HCT116 (cell line): ENCODE results near the gene NCOR1. TPM values are rescaled to one million over a fixed set of nuclear protein-coding genes. Genes with fewer than 3 reads are reported as not detected.

Experiments
- ATAC-seq: fragments of 200-7000 bp; cut with Tn5 transposase; 2 replicates; pipeline ENCODE4 v1.9.1; 2020; ENCODE audit warnings: mild to moderate bottlenecking, moderate library complexity
- BruUV-seq: library from RNA; stranded (reverse); fragments of 400-500 nt; replicated peaks from 2 replicates; lab custom pipeline; 2021; lab: Mats Ljungman, UMichigan
- CTCF ChIA-PET: fragments of 300-600 bp; sonication (Branson Sonifier 250); formaldehyde crosslinking; loops from one replicate; lab custom pipeline; 2021; ENCODE audit warnings: antibody characterized with exemption; lab: Charles Lee
- POLR2A ChIA-PET: fragments of 300-600, 350-600 bp; sonication (Branson Sonifier 250); formaldehyde crosslinking; loops from one replicate; lab custom pipeline; 2021; ENCODE audit warnings: antibody characterized with exemption; lab: Charles Lee
- RAD21 ChIA-PET, 2 experiments: fragments of 300-600 bp; sonication (Branson Sonifier 250); formaldehyde crosslinking; loops; one replicate each; lab custom pipeline; 2023; ENCODE audit warnings: low total read pairs in 2 of 2; ENCODE audit not compliant: uncharacterized antibody in 2 of 2, unreplicated experiment in 2 of 2, low non-redundant PET in 1 of 2; lab: Charles Lee
- DNase-seq: peaks from one replicate; pipeline ENCODE4 v3.0.0-alpha.2; 2010; ENCODE audit warnings: low read depth, low spot score
- H2AFZ ChIP-seq: fragments of 200-600 bp; shearing (Covaris generic), sonication (generic); 2 replicates; pipeline ENCODE4 v1.6.1; 2017; ENCODE audit warnings: low read depth, mixed run types, mixed read lengths, antibody characterized with exemption, low read length; ENCODE audit not compliant: poor library complexity, severe bottlenecking
- H3K27ac ChIP-seq: 2 replicates; pipeline ENCODE4 v1.5.1; 2012; ENCODE audit warnings: low read depth, low read length
- H3K27me3 ChIP-seq: fragments of 200-600 bp; sonication (generic); 2 replicates; pipeline ENCODE4 v1.6.1; 2016; ENCODE audit warnings: mixed run types, low read length, mixed read lengths; ENCODE audit not compliant: insufficient read depth
- H3K36me3 ChIP-seq, 2 experiments: fragments of 200-500 bp in 1 of 2; fragments of 200-600 bp in 1 of 2; sonication (Bioruptor generic) in 1 of 2; sonication (generic) in 1 of 2; 2 replicates each; pipeline versions ENCODE4 v1.5.1 to v1.6.1; 2014 to 2016; ENCODE audit warnings: low read length in 2 of 2, inconsistent platforms in 1 of 2, mixed read lengths in 1 of 2, mixed run types in 1 of 2; ENCODE audit not compliant: insufficient read depth in 2 of 2, control insufficient read depth in 1 of 2
- H3K4me1 ChIP-seq, 2 experiments: fragments of 200-600 bp in 1 of 2; sonication (generic) in 1 of 2; 2 replicates each; pipeline versions ENCODE4 v1.5.1 to v1.6.1; 2012 to 2017; ENCODE audit warnings: low read length in 2 of 2, inconsistent platforms in 1 of 2, mild to moderate bottlenecking in 1 of 2, mixed read lengths in 1 of 2, mixed run types in 1 of 2, moderate library complexity in 1 of 2; ENCODE audit not compliant: insufficient read depth in 2 of 2, control insufficient read depth in 1 of 2
- H3K4me2 ChIP-seq: fragments of 200-600 bp; sonication (generic); 2 replicates; pipeline ENCODE4 v1.6.1; 2017; ENCODE audit warnings: mixed run types, low read length, mixed read lengths
- H3K4me3 ChIP-seq, 2 experiments: fragments of 200-600 bp in 1 of 2; sonication (generic) in 1 of 2; replicated peaks in 1 of 2; 2 replicates each; pipeline ENCODE4 v1.5.1; 2011 to 2016; ENCODE audit warnings: low read length in 2 of 2, control low read depth in 1 of 2, low read depth in 1 of 2, mild to moderate bottlenecking in 1 of 2, mixed read lengths in 1 of 2, mixed run types in 1 of 2
- H3K79me2 ChIP-seq: fragments of 200-600 bp; sonication (generic); 2 replicates; pipeline ENCODE4 v1.6.1; 2017; ENCODE audit warnings: mild to moderate bottlenecking, mixed run types, low read length, moderate library complexity, mixed read lengths; ENCODE audit not compliant: insufficient read depth
- H3K9ac ChIP-seq: fragments of 200-600 bp; sonication (generic); 2 replicates; pipeline ENCODE4 v1.6.1; 2016; ENCODE audit warnings: low read length, mixed read lengths
- H3K9me2 ChIP-seq: fragments of 200-600 bp; sonication (generic), shearing (Covaris generic); 2 replicates; pipeline ENCODE4 v1.6.1; 2017; ENCODE audit warnings: mixed run types, mild to moderate bottlenecking, moderate library complexity; ENCODE audit not compliant: insufficient read depth
- H3K9me3 ChIP-seq, 2 experiments: fragments of 200-500 bp in 1 of 2; fragments of 200-600 bp in 1 of 2; sonication (Bioruptor generic) in 1 of 2; sonication (generic) in 1 of 2; 2 replicates each; pipeline ENCODE4 v1.6.1; 2014 to 2017; ENCODE audit warnings: low read length in 2 of 2, mixed read lengths in 2 of 2, inconsistent platforms in 1 of 2, low read depth in 1 of 2, mild to moderate bottlenecking in 1 of 2, mixed run types in 1 of 2, moderate library complexity in 1 of 2; ENCODE audit not compliant: control insufficient read depth in 1 of 2, insufficient read depth in 1 of 2
- H4K20me1 ChIP-seq: fragments of 200-600 bp; sonication (generic), shearing (Covaris generic); 2 replicates; pipeline ENCODE4 v1.6.1; 2017; ENCODE audit warnings: mixed run types, mild to moderate bottlenecking, moderate library complexity; ENCODE audit not compliant: insufficient read depth
- CBX3 ChIP-seq: IDR thresholded peaks from 2 replicates; pipeline ENCODE4 v1.6.1; 2012; ENCODE audit warnings: low read depth
- CEBPB ChIP-seq: IDR thresholded peaks from 2 replicates; pipeline ENCODE4 v1.6.1; 2012; ENCODE audit warnings: low read depth
- EGR1 ChIP-seq: IDR thresholded peaks from 2 replicates; pipeline ENCODE4 v1.6.1; 2012; ENCODE audit warnings: low read depth
- ELF1 ChIP-seq: IDR thresholded peaks from 2 replicates; pipeline ENCODE4 v1.6.1; 2012; ENCODE audit warnings: low read depth, borderline replicate concordance
- EZH2 ChIP-seq: fragments of 200-600 bp; sonication (generic); IDR thresholded peaks from 2 replicates; pipeline ENCODE4 v1.6.1; 2017; ENCODE audit warnings: antibody characterized with exemption, mixed run types
- EZH2phosphoT487 ChIP-seq: fragments of 200-600 bp; IDR thresholded peaks from 2 replicates; pipeline ENCODE4 v1.6.1; 2018; ENCODE audit warnings: antibody characterized with exemption, borderline replicate concordance
- MAX ChIP-seq: IDR thresholded peaks from 2 replicates; pipeline ENCODE4 v1.6.1; 2012
- POLR2AphosphoS5 ChIP-seq: IDR thresholded peaks from 2 replicates; pipeline ENCODE4 v1.6.1; 2011; ENCODE audit warnings: mild to moderate bottlenecking, low read depth, low read length, moderate library complexity
- RAD21 ChIP-seq: IDR thresholded peaks from 2 replicates; pipeline ENCODE4 v1.6.1; 2012; ENCODE audit warnings: low read depth, mild to moderate bottlenecking
- SIN3A ChIP-seq: IDR thresholded peaks from 2 replicates; pipeline ENCODE4 v1.6.1; 2012; ENCODE audit warnings: low read depth
- SRF ChIP-seq: IDR thresholded peaks from 2 replicates; pipeline ENCODE4 v1.6.1; 2012; ENCODE audit warnings: low read depth
- TCF7L2 ChIP-seq: IDR thresholded peaks from 2 replicates; pipeline ENCODE4 v1.7.0; 2011; ENCODE audit warnings: borderline replicate concordance, inconsistent platforms; ENCODE audit not compliant: insufficient read depth, insufficient read length; ENCODE audit errors: extremely low read depth
- YY1 ChIP-seq: IDR thresholded peaks from 2 replicates; pipeline ENCODE4 v1.6.1; 2011; ENCODE audit warnings: low read length, low read depth, moderate library complexity, mild to moderate bottlenecking; ENCODE audit not compliant: insufficient replicate concordance; ENCODE audit errors: extremely low read depth
- ZFX ChIP-seq: fragments of 450-650 bp; IDR thresholded peaks from 2 replicates; pipeline ENCODE4 v1.6.1; 2017
- ZNF274 ChIP-seq: fragments of 200-500 bp; sonication (Bioruptor generic); IDR thresholded peaks from 2 replicates; pipeline ENCODE4 v1.6.1; 2014; ENCODE audit warnings: mild to moderate bottlenecking, low read depth, low read length, inconsistent platforms
- intact Hi-C: fragments of 100-400 bp; cut with micrococcal nuclease; formaldehyde crosslinking; loops from 2 replicates; pipeline ENCODE4 v1.10.0; 2022
- total RNA-seq: library from RNA; stranded (reverse); gene quantifications from one replicate; pipeline ENCODE4 v1.2.1, GENCODE V29; 2021; ENCODE audit not compliant: unreplicated experiment
- TF ChIP-seq, protein P1 (sequence below): IDR thresholded peaks from 2 replicates; pipeline ENCODE4 v1.6.1; 2012
- TF ChIP-seq, protein P2 (sequence below): IDR thresholded peaks from 2 replicates; pipeline ENCODE4 v1.6.1; 2011; ENCODE audit warnings: mild to moderate bottlenecking, low read length, moderate library complexity; ENCODE audit not compliant: insufficient replicate concordance; ENCODE audit errors: extremely low read depth

The NCOR1 gene
- total RNA-seq, 1 experiment from 2014 or later = 43.7 TPM

DNA sequence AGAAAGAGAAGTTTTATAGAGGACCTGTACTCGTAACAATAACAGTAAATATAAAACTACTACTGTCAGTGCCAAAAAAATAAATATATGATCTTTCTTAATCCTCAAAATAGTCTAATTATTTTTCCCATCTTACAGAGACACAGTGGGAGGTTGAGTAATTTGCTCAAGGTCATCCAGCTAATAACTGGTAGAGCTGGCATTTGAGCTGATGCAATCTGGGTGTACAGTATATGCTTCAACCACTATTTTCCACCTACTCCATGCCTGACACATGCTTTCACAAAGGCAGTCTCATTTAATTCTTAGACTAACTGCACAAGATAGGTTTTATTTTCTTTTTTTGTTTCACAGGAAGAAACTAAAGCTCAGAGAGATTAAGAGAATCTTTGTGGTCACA is 35.3 kb upstream of the NCOR1 start:
- H3K4me1 ChIP-seq = no peaks in the 10 kb centered on the region
- BruUV-seq = no TSS peak
- no peak overlapping the region for H3K9ac ChIP-seq
- POLR2A ChIA-PET = interaction anchor here (1.6 kb wide), 1 partner anchor 10 kb away, joined by 3 read pairs; no protein-coding TSS in a partner anchor
- intact Hi-C loops = no loop called here
- CTCF ChIA-PET = interaction anchor here (0.6 kb wide), 1 partner anchor 748 kb away, joined by 3 read pairs; no protein-coding TSS in a partner anchor
- H3K4me2 ChIP-seq = no peak overlapping the region
- TF ChIP-seq CEBPB (peak; percentile 62), MAX (peak; percentile 45), CBX3 (no peak), SIN3A (no peak), EGR1 (0 out of 2 replicates have a peak, but pooled peaks have one; percentile 31), POLR2AphosphoS5 (no peak), YY1 (no peak), ZFX (no peak), EZH2 (no peak)
- TF ChIP-seq, protein P1, sequence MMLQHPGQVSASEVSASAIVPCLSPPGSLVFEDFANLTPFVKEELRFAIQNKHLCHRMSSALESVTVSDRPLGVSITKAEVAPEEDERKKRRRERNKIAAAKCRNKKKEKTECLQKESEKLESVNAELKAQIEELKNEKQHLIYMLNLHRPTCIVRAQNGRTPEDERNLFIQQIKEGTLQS = no peak
- no peaks in the 10 kb centered on the region for H3K27me3 ChIP-seq
- no peak overlapping the region for H2AFZ ChIP-seq
- ATAC-seq (no peak), DNase-seq (no peak)
- H3K79me2 ChIP-seq = no peaks in the 10 kb centered on the region
- no peaks in the 10 kb centered on the region for H4K20me1 ChIP-seq
- H3K9me3 ChIP-seq = no peaks in the 10 kb centered on the region
- no peaks in the 10 kb centered on the region for H3K36me3 ChIP-seq
- RAD21 ChIA-PET = no interaction called here
- H3K27ac ChIP-seq = no peak overlapping the region
- H3K4me3 ChIP-seq = no peak overlapping the region
- no peaks in the 10 kb centered on the region for H3K9me2 ChIP-seq

DNA sequence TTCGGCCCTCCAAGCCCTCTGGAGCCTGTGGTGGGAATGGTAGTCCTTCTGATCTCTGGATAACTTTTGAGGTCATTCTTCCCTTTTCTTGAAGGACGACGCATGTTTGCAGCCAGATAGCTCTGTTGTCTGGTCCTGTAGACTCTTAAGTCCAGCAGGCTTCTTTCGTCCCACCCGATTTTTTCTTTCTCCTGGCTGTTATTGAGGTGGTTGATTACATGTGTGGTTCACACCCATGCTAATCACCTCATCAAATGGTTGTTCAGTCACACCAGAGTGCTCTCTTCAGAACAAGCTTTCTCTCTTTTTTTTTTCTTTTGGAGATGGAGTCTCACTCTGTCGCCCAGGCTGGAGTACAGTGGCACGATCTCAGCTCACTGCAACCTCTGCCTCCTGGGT is 32.3 kb upstream of the NCOR1 start:
- Histone ChIP-seq H3K27me3 (no peaks in the 10 kb centered on the region), H4K20me1 (no peaks in the 10 kb centered on the region), H3K9ac (no peak overlapping the region), H2AFZ (no peak overlapping the region), H3K4me3 (no peak overlapping the region), H3K4me1 (peaks cover 0 to 14% of the 10 kb centered on the region in 2 experiments; a peak in 2 of 4 replicates), H3K36me3 (no peaks in the 10 kb centered on the region), H3K79me2 (peaks cover 6% of the 10 kb centered on the region; the same call in 1 of the 2 replicates), H3K4me2 (no peak overlapping the region), H3K27ac (no peak overlapping the region), H3K9me2 (no peaks in the 10 kb centered on the region), H3K9me3 (no peaks in the 10 kb centered on the region)
- no TSS peak for BruUV-seq
- ChIA-PET RAD21 (no interaction called here), CTCF (no interaction called here), POLR2A (no interaction called here)
- DNase-seq (no peak), ATAC-seq (no peak)
- intact Hi-C loops = no loop called here
- TF ChIP-seq RAD21 (no peak), CEBPB (no peak), YY1 (no peak), SIN3A (no peak), ELF1 (no peak), TCF7L2 (no peak), EGR1 (no peak), SRF (no peak), EZH2phosphoT487 (no peak), ZNF274 (no peak), POLR2AphosphoS5 (no peak), EZH2 (no peak)
- TF ChIP-seq, protein P2, sequence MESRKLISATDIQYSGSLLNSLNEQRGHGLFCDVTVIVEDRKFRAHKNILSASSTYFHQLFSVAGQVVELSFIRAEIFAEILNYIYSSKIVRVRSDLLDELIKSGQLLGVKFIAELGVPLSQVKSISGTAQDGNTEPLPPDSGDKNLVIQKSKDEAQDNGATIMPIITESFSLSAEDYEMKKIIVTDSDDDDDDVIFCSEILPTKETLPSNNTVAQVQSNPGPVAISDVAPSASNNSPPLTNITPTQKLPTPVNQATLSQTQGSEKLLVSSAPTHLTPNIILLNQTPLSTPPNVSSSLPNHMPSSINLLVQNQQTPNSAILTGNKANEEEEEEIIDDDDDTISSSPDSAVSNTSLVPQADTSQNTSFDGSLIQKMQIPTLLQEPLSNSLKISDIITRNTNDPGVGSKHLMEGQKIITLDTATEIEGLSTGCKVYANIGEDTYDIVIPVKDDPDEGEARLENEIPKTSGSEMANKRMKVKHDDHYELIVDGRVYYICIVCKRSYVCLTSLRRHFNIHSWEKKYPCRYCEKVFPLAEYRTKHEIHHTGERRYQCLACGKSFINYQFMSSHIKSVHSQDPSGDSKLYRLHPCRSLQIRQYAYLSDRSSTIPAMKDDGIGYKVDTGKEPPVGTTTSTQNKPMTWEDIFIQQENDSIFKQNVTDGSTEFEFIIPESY = no peak
